ENCODE data around the gene ACIN1. TPM values are rescaled to one million over a fixed set of nuclear protein-coding genes. Genes with fewer than 3 reads are reported as not detected.

The ACIN1 gene
- total RNA-seq, 4 donors from 2014 or later, result 89.6 to 124 (median 109) TPM

DNA sequence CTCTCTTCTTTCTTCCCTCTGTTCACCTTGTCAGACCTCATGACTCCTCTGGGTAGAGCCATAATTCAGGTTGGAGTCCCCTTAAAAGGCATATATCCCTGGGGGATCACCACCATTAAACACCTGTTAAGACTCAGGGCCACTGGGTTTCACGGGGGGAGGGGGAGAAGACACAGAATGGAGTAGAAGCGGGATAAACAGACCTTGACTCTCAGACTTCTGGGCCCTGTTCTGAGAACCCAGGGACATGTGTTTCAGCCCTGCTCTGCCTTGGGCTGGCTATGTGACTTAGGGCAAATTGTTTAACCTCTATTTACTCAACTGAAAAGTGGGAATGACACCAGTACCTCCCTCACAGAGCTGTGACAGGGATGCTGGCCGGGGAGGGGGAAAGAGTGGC, 42.3 kb downstream of the ACIN1 start:
- TF ChIP-seq, protein P1, sequence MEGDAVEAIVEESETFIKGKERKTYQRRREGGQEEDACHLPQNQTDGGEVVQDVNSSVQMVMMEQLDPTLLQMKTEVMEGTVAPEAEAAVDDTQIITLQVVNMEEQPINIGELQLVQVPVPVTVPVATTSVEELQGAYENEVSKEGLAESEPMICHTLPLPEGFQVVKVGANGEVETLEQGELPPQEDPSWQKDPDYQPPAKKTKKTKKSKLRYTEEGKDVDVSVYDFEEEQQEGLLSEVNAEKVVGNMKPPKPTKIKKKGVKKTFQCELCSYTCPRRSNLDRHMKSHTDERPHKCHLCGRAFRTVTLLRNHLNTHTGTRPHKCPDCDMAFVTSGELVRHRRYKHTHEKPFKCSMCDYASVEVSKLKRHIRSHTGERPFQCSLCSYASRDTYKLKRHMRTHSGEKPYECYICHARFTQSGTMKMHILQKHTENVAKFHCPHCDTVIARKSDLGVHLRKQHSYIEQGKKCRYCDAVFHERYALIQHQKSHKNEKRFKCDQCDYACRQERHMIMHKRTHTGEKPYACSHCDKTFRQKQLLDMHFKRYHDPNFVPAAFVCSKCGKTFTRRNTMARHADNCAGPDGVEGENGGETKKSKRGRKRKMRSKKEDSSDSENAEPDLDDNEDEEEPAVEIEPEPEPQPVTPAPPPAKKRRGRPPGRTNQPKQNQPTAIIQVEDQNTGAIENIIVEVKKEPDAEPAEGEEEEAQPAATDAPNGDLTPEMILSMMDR (IDR thresholded peaks at IDR 0.05; ENCODE audit: low read depth), result no peak

- TF ChIP-seq, protein P1 (IDR thresholded peaks at IDR 0.05; ENCODE audit: low read depth), result no peak
Measured at GRCh38 chr14:23052182-23052623, 42.7 kb downstream of the ACIN1 start.

DNA sequence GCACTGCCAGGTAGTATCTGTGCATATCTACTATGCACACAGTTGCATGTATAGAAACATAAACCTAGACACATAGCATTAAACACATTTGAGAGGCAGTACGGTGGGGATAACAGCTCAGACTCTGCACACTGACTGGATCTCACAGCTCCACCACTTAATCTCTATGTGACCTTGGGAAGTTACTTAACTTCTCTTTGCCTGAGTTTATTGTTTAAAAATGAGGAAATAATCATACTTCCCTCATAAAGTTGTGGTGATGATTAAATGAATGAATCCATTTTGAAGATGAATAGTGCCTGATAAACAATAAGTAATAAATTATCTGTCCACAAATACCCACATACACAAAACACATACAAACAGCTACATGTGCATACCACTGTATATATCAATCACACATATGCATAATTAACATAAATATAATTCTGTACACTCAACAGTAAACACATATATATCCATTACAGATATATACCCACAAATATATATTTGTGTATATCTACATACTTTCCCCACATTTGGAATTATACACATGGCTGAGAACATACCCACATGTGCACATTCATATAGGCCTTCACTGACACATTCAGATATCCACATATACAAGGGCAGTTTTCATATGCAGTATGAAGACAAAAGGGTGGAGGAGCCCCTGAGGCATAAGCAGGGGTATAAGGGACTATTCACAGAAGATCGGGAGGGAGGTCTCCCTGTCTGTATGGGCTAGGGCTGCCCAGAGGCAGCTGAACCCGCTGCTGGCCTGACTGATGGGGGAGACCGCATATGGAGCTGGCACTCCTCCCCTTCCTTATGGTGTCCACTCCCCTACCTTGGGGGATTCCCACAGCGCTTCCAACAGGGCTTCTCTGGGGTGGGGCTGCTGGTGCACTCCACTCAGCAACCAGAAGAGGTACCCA, 43.5 kb downstream of the ACIN1 start:
- TF ChIP-seq, protein P1 (IDR thresholded peaks at IDR 0.05; ENCODE audit: low read depth), result no peak

GRCh38 chr14:23049011-23049410, 45.9 kb downstream of the ACIN1 start:
- TF ChIP-seq, protein P1 (IDR thresholded peaks at IDR 0.05; ENCODE audit: low read depth), result no peak

DNA sequence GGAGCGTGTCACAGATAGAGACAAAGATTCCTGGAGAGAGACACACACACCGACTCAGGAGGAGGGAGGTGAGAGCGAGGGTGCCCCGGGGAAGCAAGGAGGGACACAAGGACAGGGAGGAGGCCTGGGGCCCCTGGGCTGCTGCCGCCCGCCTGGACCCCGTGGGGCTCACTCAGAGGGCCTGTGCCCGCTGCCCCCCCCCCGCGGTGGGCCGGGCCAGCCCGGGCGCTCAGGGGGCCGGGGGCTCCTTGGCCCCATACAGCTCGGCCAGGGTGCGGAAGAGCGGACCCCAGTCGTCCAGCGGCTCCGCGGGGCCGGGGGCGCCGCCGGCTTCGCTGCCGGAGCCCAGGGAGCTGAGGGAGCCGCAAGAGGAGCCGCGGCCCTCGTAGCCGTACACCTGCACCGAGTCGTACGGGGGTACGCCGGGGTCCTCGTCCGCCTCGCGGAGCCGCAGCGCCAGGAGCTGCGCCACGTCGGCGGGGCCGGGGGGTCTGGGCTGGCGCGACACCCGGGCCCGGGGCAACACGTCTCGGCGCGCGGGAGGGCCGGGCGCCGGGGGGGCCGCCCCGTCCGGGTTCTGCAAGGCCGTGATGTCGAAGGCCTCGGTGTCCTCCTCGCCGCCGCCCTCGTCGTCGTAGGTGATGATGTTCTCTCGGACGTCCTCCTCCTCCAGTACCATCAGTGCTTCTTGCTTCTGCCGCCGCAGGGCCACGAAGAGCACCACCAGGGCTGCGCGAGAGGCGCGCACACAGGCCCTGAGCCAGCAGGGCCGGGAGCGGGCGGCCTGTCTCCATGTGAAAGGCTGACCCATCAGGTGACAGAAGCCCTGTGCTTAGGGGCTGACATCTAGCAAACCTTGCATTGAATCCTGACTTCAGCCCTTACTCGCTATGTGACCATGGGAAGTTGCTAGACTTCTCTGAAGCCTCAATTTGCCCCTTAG, 46.9 kb downstream of the ACIN1 start:
- TF ChIP-seq, protein P1 (IDR thresholded peaks at IDR 0.05; ENCODE audit: low read depth), result no peak

DNA sequence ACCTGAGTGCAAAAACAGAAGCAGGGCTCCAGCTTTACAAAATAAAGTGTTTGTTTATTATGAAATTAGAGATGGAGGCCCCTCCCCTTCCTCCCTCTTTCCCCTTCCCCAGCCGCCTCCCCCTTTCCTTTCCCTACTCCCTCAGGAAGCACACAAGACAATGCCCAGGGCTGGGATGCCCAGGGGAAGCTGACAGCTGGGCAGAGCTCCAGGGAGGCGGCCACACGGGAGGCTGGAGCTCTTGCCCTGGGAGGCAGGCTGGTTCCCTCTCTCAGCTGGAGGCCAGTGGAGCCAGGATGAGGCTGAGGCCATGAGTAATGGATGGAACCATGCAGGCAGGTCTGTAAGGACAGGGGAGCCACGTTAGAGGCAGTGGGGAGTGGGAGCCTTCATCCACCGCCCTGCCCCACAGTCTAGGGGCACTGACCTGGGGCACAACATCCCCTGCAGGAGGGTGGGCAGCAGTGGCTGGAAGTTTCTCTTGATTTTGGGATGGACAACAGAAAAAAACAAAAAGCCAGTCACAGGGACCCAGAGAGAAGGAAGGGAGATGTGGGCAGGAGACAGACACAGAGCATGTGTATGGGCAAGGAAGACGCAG, 47.8 kb downstream of the ACIN1 start:
- TF ChIP-seq, protein P1 (IDR thresholded peaks at IDR 0.05; ENCODE audit: low read depth), result no peak
